Measurements from ENCODE around the gene EPHA6. TPM values are rescaled to one million over a fixed set of nuclear protein-coding genes. Genes with fewer than 3 reads are reported as not detected.
"Not testable (repeated sequence)": the region's sequence is repeated elsewhere in the genome, so short reads cannot be mapped to it uniquely, and the experiment has no call there.

Gene EPHA6
- total RNA-seq, 1 donor from 2014 or later, result not detected

GRCh38 chr3:97010881-97011657 lies 196.7 kb downstream of the EPHA6 start:
- TF ChIP-seq CTCF (IDR thresholded peaks at IDR 0.05; ENCODE audit: insufficient read depth, low read length, poor library complexity, severe bottlenecking), result no peak
- H3K27me3 ChIP-seq (ENCODE audit: control insufficient read depth, insufficient read depth, low read length), result no peaks in the 10 kb centered on the region
- no peak overlapping the region for H3K4me3 ChIP-seq (ENCODE audit: low read depth, low read length)
- H3K36me3 ChIP-seq (ENCODE audit: control insufficient read depth, insufficient read depth, low read length), result no peaks in the 10 kb centered on the region
- no peak for DNase-seq (ENCODE audit: low read depth)

- Histone ChIP-seq H3K36me3 (ENCODE audit: control insufficient read depth, insufficient read depth, low read length) (no peaks in the 10 kb centered on the region), H3K4me3 (ENCODE audit: low read depth, low read length) (no peak overlapping the region), H3K27me3 (ENCODE audit: control insufficient read depth, insufficient read depth, low read length) (no peaks in the 10 kb centered on the region)
- no peak for TF ChIP-seq CTCF (IDR thresholded peaks at IDR 0.05; ENCODE audit: insufficient read depth, low read length, poor library complexity, severe bottlenecking)
- no peak for DNase-seq (ENCODE audit: low read depth)
These were observed 207.4 kb downstream of the EPHA6 start for GRCh38 chr3:97021778-97022177.

- not testable (repeated sequence) for H3K27me3 ChIP-seq (ENCODE audit: control insufficient read depth, insufficient read depth, low read length); DNase-seq (ENCODE audit: low read depth); H3K4me3 ChIP-seq (ENCODE audit: low read depth, low read length); H3K36me3 ChIP-seq (ENCODE audit: control insufficient read depth, insufficient read depth, low read length)
These were observed 211.2 kb downstream of the EPHA6 start for GRCh38 chr3:97025612-97026011.

- Histone ChIP-seq H3K27me3 (ENCODE audit: control insufficient read depth, insufficient read depth, low read length) (no peaks in the 10 kb centered on the region), H3K4me3 (ENCODE audit: low read depth, low read length) (no peak overlapping the region), H3K36me3 (ENCODE audit: control insufficient read depth, insufficient read depth, low read length) (no peaks in the 10 kb centered on the region)
- DNase-seq (ENCODE audit: low read depth), result no peak
- TF ChIP-seq CTCF (IDR thresholded peaks at IDR 0.05; ENCODE audit: insufficient read depth, low read length, poor library complexity, severe bottlenecking), result no peak
These were observed 215.6 kb downstream of the EPHA6 start for GRCh38 chr3:97029972-97030371.

GRCh38 chr3:97037294-97037943 lies 223.0 kb downstream of the EPHA6 start:
- no peak for TF ChIP-seq CTCF (IDR thresholded peaks at IDR 0.05; ENCODE audit: insufficient read depth, low read length, poor library complexity, severe bottlenecking)
- H3K36me3 ChIP-seq (ENCODE audit: control insufficient read depth, insufficient read depth, low read length), result no peaks in the 10 kb centered on the region
- no peaks in the 10 kb centered on the region for H3K27me3 ChIP-seq (ENCODE audit: control insufficient read depth, insufficient read depth, low read length)
- no peak for DNase-seq (ENCODE audit: low read depth)
- no peak overlapping the region for H3K4me3 ChIP-seq (ENCODE audit: low read depth, low read length)

- DNase-seq (ENCODE audit: low read depth), result no peak
- no peaks in the 10 kb centered on the region for H3K27me3 ChIP-seq (ENCODE audit: control insufficient read depth, insufficient read depth, low read length)
- no peak overlapping the region for H3K4me3 ChIP-seq (ENCODE audit: low read depth, low read length)
- no peak for TF ChIP-seq CTCF (IDR thresholded peaks at IDR 0.05; ENCODE audit: insufficient read depth, low read length, poor library complexity, severe bottlenecking)
- H3K36me3 ChIP-seq (ENCODE audit: control insufficient read depth, insufficient read depth, low read length), result no peaks in the 10 kb centered on the region
These were observed 229.0 kb downstream of the EPHA6 start for GRCh38 chr3:97043411-97043810.
